Endodermal cell (in vitro differentiated cells): ENCODE measurements around the gene ADIG. TPM values are rescaled to one million over a fixed set of nuclear protein-coding genes. Genes with fewer than 3 reads are reported as not detected.

Source experiments
- DNase-seq: peaks from one replicate; pipeline ENCODE4 v3.0.0-alpha.2; 2017
- H3K27ac ChIP-seq: 2 replicates; pipeline ENCODE4 v1.5.1; 2013; ENCODE audit warnings: mild to moderate bottlenecking, low read depth, low read length, moderate library complexity
- H3K27me3 ChIP-seq: 2 replicates; pipeline ENCODE4 v1.6.1; 2013; ENCODE audit warnings: mild to moderate bottlenecking, low read length, moderate library complexity; ENCODE audit not compliant: insufficient read depth, control insufficient read depth, poor library complexity, severe bottlenecking
- H3K36me3 ChIP-seq: 2 replicates; pipeline ENCODE4 v1.7.0; 2013; ENCODE audit warnings: mild to moderate bottlenecking, low read length, moderate library complexity; ENCODE audit not compliant: control insufficient read depth, insufficient read depth
- H3K4me1 ChIP-seq: one replicate; pipeline ENCODE4 v1.7.0; 2013; ENCODE audit warnings: low read length; ENCODE audit not compliant: control insufficient read depth, insufficient read depth
- H3K4me3 ChIP-seq: 2 replicates; pipeline ENCODE4 v1.5.1; 2013; ENCODE audit warnings: mild to moderate bottlenecking, low read length, moderate library complexity
- H3K9ac ChIP-seq: 2 replicates; pipeline ENCODE4 v1.6.1; 2013; ENCODE audit warnings: mild to moderate bottlenecking, low read length, moderate library complexity; ENCODE audit not compliant: poor library complexity, severe bottlenecking; ENCODE audit errors: extremely low read depth
- H3K9me3 ChIP-seq: 2 replicates; pipeline ENCODE4 v1.6.1; 2013; ENCODE audit warnings: mild to moderate bottlenecking, low read length, moderate library complexity; ENCODE audit not compliant: control insufficient read depth
- H3K27ac Mint-ChIP-seq: 2 replicates; pipeline ENCODE4 v1.8.0; 2020; ENCODE audit warnings: mixed read lengths
- H3K27me3 Mint-ChIP-seq: 2 replicates; pipeline ENCODE4 v1.8.0; 2021; ENCODE audit warnings: mild to moderate bottlenecking, mixed read lengths; ENCODE audit not compliant: insufficient read depth
- H3K36me3 Mint-ChIP-seq: 2 replicates; pipeline ENCODE4 v1.8.0; 2020; ENCODE audit warnings: low read depth, mixed read lengths
- H3K4me1 Mint-ChIP-seq: 2 replicates; pipeline ENCODE4 v1.8.0; 2020; ENCODE audit warnings: mixed read lengths
- H3K4me3 Mint-ChIP-seq: 2 replicates; pipeline ENCODE4 v1.8.0; 2020; ENCODE audit warnings: mild to moderate bottlenecking, moderate library complexity, mixed read lengths
- H3K9me3 Mint-ChIP-seq: 2 replicates; pipeline ENCODE4 v1.8.0; 2020; ENCODE audit warnings: mild to moderate bottlenecking, mixed read lengths
- WGBS, 2 experiments: methylation state at CpG; one replicate each; pipeline versions ENCODE4 v1.1.5 to v1.1.7; 2013; ENCODE audit warnings: missing lambda C conversion rate in 2 of 2, mixed read lengths in 1 of 2; ENCODE audit not compliant: insufficient coverage in 1 of 2, insufficient read length in 1 of 2; 5-methylcytosine and 5-hydroxymethylcytosine counted together
- total RNA-seq, 2 donors: library from RNA; stranded (reverse); fragmentation: NEBNext Ultra II Directional in 1 of 2; extraction: Animal tissue kit (Norgen Biotek cat#: 25700) in 1 of 2; gene quantifications; 2 replicates in 1 of 2; 3 replicates in 1 of 2; pipeline ENCODE4 v1.2.1, GENCODE V29; 2021
- TF ChIP-seq, protein P1 (sequence below): fragments of 200-600 bp; sonication (generic); conservative IDR thresholded peaks from 2 replicates; pipeline ENCODE4 v1.5.0; 2021; ENCODE audit warnings: antibody characterized with exemption, mild to moderate bottlenecking

Gene ADIG
- total RNA-seq, 2 donors from 2014 or later, result not detected

DNA sequence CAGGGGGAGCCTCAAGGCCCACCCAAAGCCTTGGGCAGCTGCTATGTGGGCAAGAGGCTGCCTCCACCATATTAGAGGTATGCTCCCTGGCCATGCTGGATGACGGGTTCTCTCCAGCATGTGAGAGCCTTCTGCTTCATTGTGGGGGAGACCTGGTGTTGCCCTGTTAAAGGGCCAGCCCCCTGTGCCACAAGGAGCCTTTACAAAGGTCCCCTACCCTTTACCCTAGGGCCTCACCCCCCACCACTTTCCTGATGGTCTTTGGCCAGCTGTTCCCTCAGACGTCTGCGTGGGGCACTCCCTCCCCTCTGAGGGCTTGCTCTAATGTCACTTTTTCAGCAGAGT is 5.2 kb downstream of the ADIG start:
- H3K27ac Mint-ChIP-seq, result no peak overlapping the region
- no peaks in the 10 kb centered on the region for H3K36me3 Mint-ChIP-seq
- H3K27me3 ChIP-seq, result no peaks in the 10 kb centered on the region
- no peak overlapping the region for H3K4me3 ChIP-seq
- H3K4me1 Mint-ChIP-seq, result peaks cover 20% of the 10 kb centered on the region
- H3K27ac ChIP-seq, result no peak overlapping the region
- no peaks in the 10 kb centered on the region for H3K9me3 Mint-ChIP-seq
- no peak overlapping the region for H3K4me3 Mint-ChIP-seq
- TF ChIP-seq, protein P1, sequence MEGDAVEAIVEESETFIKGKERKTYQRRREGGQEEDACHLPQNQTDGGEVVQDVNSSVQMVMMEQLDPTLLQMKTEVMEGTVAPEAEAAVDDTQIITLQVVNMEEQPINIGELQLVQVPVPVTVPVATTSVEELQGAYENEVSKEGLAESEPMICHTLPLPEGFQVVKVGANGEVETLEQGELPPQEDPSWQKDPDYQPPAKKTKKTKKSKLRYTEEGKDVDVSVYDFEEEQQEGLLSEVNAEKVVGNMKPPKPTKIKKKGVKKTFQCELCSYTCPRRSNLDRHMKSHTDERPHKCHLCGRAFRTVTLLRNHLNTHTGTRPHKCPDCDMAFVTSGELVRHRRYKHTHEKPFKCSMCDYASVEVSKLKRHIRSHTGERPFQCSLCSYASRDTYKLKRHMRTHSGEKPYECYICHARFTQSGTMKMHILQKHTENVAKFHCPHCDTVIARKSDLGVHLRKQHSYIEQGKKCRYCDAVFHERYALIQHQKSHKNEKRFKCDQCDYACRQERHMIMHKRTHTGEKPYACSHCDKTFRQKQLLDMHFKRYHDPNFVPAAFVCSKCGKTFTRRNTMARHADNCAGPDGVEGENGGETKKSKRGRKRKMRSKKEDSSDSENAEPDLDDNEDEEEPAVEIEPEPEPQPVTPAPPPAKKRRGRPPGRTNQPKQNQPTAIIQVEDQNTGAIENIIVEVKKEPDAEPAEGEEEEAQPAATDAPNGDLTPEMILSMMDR, result no peak
- no peaks in the 10 kb centered on the region for H3K27me3 Mint-ChIP-seq
- peaks cover 10% of the 10 kb centered on the region for H3K4me1 ChIP-seq
- DNase-seq, result no peak
- H3K36me3 ChIP-seq, result no peaks in the 10 kb centered on the region
- 85% methylated on average over 3 of the region's 3 CpGs; no CpG with 5 or more reads in 1 of the 2 experiments for WGBS, 2 experiments
- H3K9ac ChIP-seq, result no peak overlapping the region
- no peaks in the 10 kb centered on the region for H3K9me3 ChIP-seq

DNA sequence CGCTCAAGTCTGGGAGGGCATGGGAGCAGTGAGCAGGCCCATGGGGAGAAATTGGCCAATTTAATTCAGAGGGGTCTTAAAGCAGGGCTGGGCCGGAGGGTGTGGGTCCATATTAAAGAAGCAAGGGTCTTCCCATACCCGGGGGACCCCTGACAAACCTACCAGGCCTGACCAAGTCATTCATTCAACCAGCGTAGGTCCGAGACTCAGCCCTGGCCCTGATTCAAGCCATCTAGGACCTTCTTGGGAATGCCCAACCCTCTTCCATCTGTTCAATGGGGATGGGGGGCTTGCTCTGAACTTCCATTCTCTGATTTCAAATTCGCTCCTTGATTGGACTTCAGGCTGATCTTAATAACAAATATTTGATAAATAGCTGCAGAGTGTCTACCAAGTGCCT is 7.3 kb downstream of the ADIG start:
- TF ChIP-seq, protein P1, result no peak

DNA sequence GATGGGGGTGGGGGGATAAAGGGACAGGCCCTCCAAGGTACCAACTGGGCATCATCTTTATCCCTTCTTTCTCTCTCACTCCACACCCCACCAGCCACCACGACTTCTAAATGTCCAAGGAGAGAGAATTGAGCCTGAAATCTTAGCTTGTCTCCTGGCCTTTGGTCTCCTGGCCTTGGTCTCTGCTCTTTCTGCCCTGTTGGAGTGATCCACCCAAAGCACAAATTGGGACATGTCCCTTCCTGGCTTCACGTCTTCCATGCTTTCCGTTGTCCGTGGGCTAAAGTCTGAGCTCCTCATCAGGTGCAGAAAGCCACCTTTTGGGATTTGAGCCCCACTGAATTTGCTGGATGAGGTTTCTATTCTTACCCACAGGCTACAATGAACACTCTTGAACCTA is 8.4 kb downstream of the ADIG start:
- TF ChIP-seq, protein P1, result no peak
- Mint-ChIP-seq H3K9me3 (no peaks in the 10 kb centered on the region), H3K27ac (no peak overlapping the region), H3K4me1 (peaks cover 7% of the 10 kb centered on the region), H3K36me3 (no peaks in the 10 kb centered on the region), H3K27me3 (no peaks in the 10 kb centered on the region), H3K4me3 (no peak overlapping the region)
- Histone ChIP-seq H3K9me3 (no peaks in the 10 kb centered on the region), H3K4me1 (peaks cover 9% of the 10 kb centered on the region), H3K27ac (no peak overlapping the region), H3K36me3 (no peaks in the 10 kb centered on the region), H3K27me3 (no peaks in the 10 kb centered on the region), H3K9ac (no peak overlapping the region), H3K4me3 (no peak overlapping the region)
- 91 to 100% methylated on average over 4 of the region's 4 CpGs for WGBS, 2 experiments
- no peak for DNase-seq

More for the DNA sequence above, 7.3 kb downstream of the ADIG start:
- Mint-ChIP-seq H3K27ac (no peak overlapping the region), H3K9me3 (no peaks in the 10 kb centered on the region), H3K27me3 (no peaks in the 10 kb centered on the region), H3K36me3 (no peaks in the 10 kb centered on the region), H3K4me3 (no peak overlapping the region), H3K4me1 (peaks cover 13% of the 10 kb centered on the region)
- H3K9me3 ChIP-seq, result no peaks in the 10 kb centered on the region
- H3K9ac ChIP-seq, result no peak overlapping the region
- no peaks in the 10 kb centered on the region for H3K36me3 ChIP-seq
- no peaks in the 10 kb centered on the region for H3K27me3 ChIP-seq
- H3K27ac ChIP-seq, result no peak overlapping the region
- H3K4me1 ChIP-seq, result peaks cover 9% of the 10 kb centered on the region
- DNase-seq, result no peak
- H3K4me3 ChIP-seq, result no peak overlapping the region
- 96 to 100% methylated on average over 3 to 6 of the region's 6 CpGs for WGBS, 2 experiments
